ENCODE results near the gene TNRC18.
A peak's percentile ranks its signal among the peaks of the same experiment; 100 is the strongest.
"Not testable (repeated sequence)": the region's sequence is repeated elsewhere in the genome, so short reads cannot be mapped to it uniquely, and the experiment has no call there.

TNRC18 gene, protein sequence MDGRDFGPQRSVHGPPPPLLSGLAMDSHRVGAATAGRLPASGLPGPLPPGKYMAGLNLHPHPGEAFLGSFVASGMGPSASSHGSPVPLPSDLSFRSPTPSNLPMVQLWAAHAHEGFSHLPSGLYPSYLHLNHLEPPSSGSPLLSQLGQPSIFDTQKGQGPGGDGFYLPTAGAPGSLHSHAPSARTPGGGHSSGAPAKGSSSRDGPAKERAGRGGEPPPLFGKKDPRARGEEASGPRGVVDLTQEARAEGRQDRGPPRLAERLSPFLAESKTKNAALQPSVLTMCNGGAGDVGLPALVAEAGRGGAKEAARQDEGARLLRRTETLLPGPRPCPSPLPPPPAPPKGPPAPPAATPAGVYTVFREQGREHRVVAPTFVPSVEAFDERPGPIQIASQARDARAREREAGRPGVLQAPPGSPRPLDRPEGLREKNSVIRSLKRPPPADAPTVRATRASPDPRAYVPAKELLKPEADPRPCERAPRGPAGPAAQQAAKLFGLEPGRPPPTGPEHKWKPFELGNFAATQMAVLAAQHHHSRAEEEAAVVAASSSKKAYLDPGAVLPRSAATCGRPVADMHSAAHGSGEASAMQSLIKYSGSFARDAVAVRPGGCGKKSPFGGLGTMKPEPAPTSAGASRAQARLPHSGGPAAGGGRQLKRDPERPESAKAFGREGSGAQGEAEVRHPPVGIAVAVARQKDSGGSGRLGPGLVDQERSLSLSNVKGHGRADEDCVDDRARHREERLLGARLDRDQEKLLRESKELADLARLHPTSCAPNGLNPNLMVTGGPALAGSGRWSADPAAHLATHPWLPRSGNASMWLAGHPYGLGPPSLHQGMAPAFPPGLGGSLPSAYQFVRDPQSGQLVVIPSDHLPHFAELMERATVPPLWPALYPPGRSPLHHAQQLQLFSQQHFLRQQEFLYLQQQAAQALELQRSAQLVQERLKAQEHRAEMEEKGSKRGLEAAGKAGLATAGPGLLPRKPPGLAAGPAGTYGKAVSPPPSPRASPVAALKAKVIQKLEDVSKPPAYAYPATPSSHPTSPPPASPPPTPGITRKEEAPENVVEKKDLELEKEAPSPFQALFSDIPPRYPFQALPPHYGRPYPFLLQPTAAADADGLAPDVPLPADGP (N-terminal part only)

DNA sequence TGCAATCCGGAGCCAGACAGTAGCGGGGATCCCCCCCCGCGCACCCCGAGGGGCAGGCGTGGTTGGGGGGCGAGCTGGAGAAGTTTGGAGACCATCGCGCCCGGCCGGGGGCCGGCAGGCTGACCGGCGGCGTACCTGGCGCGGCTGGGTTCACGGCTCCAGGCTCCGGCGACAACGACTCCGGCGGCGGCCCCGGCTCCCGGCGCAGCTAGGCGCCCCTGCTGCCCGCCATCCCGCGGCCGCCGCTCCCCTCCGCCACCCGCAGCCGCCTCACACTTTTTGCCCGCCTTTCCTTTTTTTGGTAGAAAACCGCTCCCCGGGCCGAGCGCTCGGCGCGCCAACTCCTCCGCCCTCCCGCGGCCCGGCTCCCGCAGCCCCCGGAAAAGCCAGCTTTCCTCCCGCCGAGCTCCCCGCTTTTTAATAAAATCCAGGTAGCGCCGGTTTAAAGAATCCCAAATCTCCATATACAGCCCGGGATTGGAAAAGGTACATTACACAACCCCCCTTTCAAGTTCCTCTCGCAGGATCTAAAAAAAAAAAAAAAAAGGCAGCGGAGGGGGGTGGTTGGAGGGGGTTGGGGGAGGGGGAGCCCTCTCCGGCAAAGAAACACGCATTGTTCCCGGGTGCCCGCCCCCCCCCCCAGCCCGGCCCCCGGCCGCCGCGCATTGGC lies at the start of gene TNRC18:
TSS of gene TNRC18 (minus strand) at position 529 of the 670 bp plus-strand sequence. CDS start 2,588 bp downstream, outside the sequence.
- TF ChIP-seq, protein P1, sequence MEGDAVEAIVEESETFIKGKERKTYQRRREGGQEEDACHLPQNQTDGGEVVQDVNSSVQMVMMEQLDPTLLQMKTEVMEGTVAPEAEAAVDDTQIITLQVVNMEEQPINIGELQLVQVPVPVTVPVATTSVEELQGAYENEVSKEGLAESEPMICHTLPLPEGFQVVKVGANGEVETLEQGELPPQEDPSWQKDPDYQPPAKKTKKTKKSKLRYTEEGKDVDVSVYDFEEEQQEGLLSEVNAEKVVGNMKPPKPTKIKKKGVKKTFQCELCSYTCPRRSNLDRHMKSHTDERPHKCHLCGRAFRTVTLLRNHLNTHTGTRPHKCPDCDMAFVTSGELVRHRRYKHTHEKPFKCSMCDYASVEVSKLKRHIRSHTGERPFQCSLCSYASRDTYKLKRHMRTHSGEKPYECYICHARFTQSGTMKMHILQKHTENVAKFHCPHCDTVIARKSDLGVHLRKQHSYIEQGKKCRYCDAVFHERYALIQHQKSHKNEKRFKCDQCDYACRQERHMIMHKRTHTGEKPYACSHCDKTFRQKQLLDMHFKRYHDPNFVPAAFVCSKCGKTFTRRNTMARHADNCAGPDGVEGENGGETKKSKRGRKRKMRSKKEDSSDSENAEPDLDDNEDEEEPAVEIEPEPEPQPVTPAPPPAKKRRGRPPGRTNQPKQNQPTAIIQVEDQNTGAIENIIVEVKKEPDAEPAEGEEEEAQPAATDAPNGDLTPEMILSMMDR (conservative IDR thresholded peaks at IDR 0.05; ENCODE audit: control insufficient read depth, insufficient read depth, low read depth, low read length): no peak
- DNase-seq (ENCODE audit: low read depth): no peak

DNA sequence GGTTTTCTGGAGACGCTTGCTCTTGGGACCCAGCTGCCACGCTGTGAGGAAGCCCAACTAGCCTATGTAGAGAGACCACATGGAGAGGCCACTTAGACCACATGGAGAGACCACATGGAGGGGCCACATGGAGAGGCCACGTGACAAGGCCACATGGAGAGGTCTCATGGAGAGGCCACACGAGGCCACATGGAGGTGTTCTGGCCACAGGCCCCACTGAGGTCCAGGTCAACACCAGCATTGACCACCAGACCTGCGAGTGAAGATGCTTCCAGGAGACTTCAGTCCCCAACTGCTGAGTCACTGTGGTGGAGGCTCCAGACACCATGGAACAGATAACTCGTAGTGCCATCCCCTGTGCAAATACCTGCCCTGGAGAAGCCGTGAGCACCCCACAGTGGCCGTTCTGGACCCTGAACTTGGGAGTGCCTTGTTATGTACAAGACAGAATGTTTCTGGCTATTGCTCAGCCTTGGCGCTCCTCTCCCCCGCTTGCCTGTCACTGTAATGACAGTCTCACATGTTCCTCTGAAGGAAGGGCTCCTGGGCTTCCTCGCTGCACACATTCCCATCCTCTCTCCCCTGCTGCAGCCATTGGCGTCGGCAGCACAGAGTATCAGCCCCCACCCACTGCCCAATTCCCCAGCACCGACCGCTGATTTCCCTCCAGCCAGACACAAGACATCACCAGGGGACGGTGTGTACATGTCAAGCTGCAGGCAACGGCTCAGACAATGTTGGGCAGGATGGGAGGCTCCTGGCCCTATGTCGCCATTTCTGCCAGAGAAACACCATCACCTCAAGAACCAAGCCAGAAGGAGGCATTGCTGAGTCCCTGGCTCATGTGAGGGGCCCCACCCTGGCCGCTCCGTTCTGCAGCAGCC lies 49.0 kb upstream of the TNRC18 start:
- TF ChIP-seq, protein P1 (conservative IDR thresholded peaks at IDR 0.05; ENCODE audit: control insufficient read depth, insufficient read depth, low read depth, low read length): no peak
- DNase-seq (ENCODE audit: low read depth): no peak
- no peak overlapping the region for H3K4me3 ChIP-seq (ENCODE audit: control insufficient read depth, low read depth, low read length)

More for the DNA sequence above, at the start of gene TNRC18:
- peak within 1 kb of the TSS; percentile 86 for H3K4me3 ChIP-seq (ENCODE audit: control insufficient read depth, low read depth, low read length)

DNA sequence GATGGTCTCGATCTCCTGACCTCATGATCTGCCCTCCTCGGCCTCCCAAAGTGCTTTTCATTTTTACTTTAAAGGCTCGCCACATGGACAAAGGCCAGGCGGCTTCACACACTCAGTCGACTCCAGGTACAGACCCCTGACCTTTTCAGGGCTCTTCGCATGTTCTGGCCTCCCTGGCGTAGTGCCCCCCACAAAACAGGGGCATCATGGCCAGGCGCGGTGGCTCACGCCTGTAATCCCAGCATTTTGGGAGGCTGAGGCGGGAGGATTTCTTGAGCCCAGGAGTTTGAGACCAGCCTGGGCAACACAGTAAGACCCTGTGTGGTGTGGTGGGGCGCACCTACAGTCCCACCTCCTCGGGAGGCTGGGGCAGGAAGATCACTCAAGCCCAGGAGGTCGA lies 48.0 kb upstream of the TNRC18 start:
- not testable (repeated sequence) for DNase-seq (ENCODE audit: low read depth); H3K4me3 ChIP-seq (ENCODE audit: control insufficient read depth, low read depth, low read length)

DNA sequence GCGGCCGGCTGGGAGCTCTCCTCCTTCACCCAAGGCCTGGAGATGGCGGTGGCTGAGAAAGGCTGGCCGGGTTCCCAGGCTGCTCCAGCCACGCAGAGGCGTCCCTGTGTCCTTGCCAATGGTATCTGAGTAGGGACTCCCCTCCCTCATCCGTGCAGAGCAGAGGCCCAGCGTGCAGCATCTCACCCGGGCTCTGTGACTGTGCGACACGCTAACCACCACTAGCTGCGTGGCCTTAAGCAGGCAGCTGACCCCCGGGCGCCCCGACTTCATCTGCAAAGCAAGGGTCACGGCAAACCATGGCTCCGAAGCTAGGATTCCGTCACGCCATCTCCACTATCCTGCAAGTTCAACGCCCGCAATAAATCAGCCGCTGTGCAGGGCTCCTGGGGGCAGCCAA lies 47.2 kb upstream of the TNRC18 start:
- H3K4me3 ChIP-seq (ENCODE audit: control insufficient read depth, low read depth, low read length): no peak overlapping the region
- TF ChIP-seq, protein P1 (conservative IDR thresholded peaks at IDR 0.05; ENCODE audit: control insufficient read depth, insufficient read depth, low read depth, low read length): no peak
- DNase-seq (ENCODE audit: low read depth): peak; percentile 27

DNA sequence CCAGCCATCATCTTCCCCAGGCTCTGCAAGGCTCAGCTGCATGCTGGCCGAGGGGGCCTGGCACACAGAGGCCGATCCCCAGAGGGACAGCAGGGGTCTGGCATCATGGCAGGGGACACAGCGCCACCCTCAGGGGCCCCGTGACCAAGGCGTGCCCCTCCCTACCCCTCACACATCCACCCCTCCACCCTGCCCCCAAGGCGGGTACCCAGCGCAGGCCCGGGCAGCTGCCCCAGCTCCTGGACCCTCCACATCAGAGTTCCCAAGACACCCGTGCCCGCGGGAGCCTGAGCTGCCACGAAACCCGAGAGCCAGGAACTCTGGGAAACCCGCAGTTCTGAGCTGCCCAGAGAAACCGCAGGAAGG lies 46.5 kb upstream of the TNRC18 start:
- TF ChIP-seq, protein P1 (conservative IDR thresholded peaks at IDR 0.05; ENCODE audit: control insufficient read depth, insufficient read depth, low read depth, low read length): no peak
- DNase-seq (ENCODE audit: low read depth): no peak
- H3K4me3 ChIP-seq (ENCODE audit: control insufficient read depth, low read depth, low read length): no peak overlapping the region

DNA sequence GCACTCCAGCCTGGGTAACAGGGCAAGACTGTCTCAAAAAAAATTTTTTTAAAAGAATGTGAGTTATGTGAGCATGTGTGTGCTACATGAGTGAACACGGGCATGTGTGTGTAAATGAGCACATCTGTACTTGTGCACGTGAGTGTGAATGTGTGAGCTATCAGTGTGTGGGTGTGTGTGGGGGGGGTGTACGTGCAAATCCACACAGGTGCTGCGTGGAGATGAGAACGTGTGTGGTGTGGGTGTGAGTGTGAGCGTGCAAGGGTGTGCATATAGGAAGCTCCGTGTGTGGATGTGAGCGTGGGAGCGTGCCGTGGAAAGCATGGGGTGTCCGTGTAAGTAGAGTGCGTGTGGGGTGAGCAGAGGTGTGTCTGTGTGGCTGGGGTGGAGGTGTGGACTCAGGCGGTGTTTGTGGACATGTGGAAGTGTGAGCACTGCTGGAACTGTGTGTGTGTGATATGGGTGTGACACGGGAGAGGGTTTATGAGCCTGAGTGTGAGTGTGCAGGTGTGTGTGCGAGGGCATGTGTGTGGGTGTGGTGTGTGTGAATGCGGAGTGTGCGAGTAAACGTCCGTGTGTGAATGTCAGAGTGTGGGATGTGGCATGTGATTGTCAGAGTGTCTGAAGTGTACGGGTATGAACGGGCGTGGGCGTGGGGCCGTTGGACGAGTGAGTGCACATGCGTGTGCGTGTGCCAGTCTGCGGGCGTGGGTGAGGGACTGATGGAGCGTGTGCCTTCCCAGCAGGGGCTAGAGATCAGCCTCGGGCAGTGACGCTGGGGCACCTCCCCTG lies 45.9 kb upstream of the TNRC18 start:
- H3K4me3 ChIP-seq (ENCODE audit: control insufficient read depth, low read depth, low read length): no peak overlapping the region
- DNase-seq (ENCODE audit: low read depth): no peak
- TF ChIP-seq, protein P1 (conservative IDR thresholded peaks at IDR 0.05; ENCODE audit: control insufficient read depth, insufficient read depth, low read depth, low read length): no peak

All from fibroblast of mammary gland (primary cell).